ENCODE measurements around the gene CHN2. TPM values are rescaled to one million over a fixed set of nuclear protein-coding genes. Genes with fewer than 3 reads are reported as not detected.

CHN2 gene
- total and polyA plus RNA-seq, 2 donors (not counting 1 experiment from before 2014, with no cell fraction given), result 0.86 to 1.4 TPM

- ATAC-seq (ENCODE audit: low read depth) (no peak), DNase-seq (no peak)
- Histone ChIP-seq H3K4me1 (ENCODE audit: control insufficient read depth in 2 of 2, insufficient read depth in 2 of 2, low read length in 2 of 2) (no peaks in the 10 kb centered on the region), H3K27me3 (replicated peaks in 1 of 4; ENCODE audit: control extremely low read depth in 1 of 4, control insufficient read depth in 3 of 4, insufficient read depth in 4 of 4, low read length in 3 of 4) (no peaks in the 10 kb centered on the region), H3K9me3 (ENCODE audit: control extremely low read depth in 1 of 3, control insufficient read depth in 2 of 3, insufficient read depth in 1 of 3, low read length in 2 of 3) (no peaks in the 10 kb centered on the region), H4K20me1 (ENCODE audit: control insufficient read depth, insufficient read depth, low read length, poor library complexity, severe bottlenecking) (no peaks in the 10 kb centered on the region), H3K4me3 (ENCODE audit: control extremely low read depth in 1 of 5, extremely low read depth in 1 of 5, insufficient read depth in 1 of 5, low read depth in 2 of 5, low read length in 4 of 5) (no peak overlapping the region), H3K27ac (ENCODE audit: low read length in 2 of 2) (no peak overlapping the region), H3K79me2 (ENCODE audit: control insufficient read depth, insufficient read depth, low read length) (no peaks in the 10 kb centered on the region), H3K4me2 (replicated peaks; ENCODE audit: low read depth, low read length, poor library complexity, severe bottlenecking) (no peak overlapping the region), H3K9ac (ENCODE audit: low read length) (no peak overlapping the region), H3K36me3 (replicated peaks in 1 of 2; ENCODE audit: control extremely low read depth in 1 of 2, control insufficient read depth in 1 of 2, extremely low read depth in 1 of 2, insufficient read depth in 2 of 2, low read length in 1 of 2) (no peaks in the 10 kb centered on the region), H2AFZ (ENCODE audit: insufficient read depth, low read depth, low read length, poor library complexity, severe bottlenecking) (no peak overlapping the region)
- WGBS (ENCODE audit: insufficient coverage), result 63% methylated on average over 1 of the region's 1 CpG
- ChIA-PET POLR2A (no interaction called here), CTCF (no interaction called here)
- H3K27me3 Mint-ChIP-seq, result peaks cover 3% of the 10 kb centered on the region
- no peak overlapping the region for H3K4me3 Mint-ChIP-seq
- no peaks in the 10 kb centered on the region for H3K4me1 Mint-ChIP-seq
- no peak overlapping the region for H3K27ac Mint-ChIP-seq
- intact Hi-C loops (cut with micrococcal nuclease), result no loop called here
- TF ChIP-seq CTCF (IDR thresholded peaks at IDR 0.05) (no peak), EZH2 (IDR thresholded peaks at IDR 0.05; ENCODE audit: borderline replicate concordance, insufficient read depth, low read depth, low read length, poor library complexity, severe bottlenecking) (no peak)
- H3K9me3 Mint-ChIP-seq (ENCODE audit: insufficient read depth), result no peaks in the 10 kb centered on the region
Observed at GRCh38 chr7:29216128-29216527, 21.6 kb downstream of the CHN2 start.

- H3K9ac ChIP-seq (ENCODE audit: low read length), result no peak overlapping the region
- ChIA-PET POLR2A (no interaction called here), CTCF (no interaction called here)
- intact Hi-C loops (cut with micrococcal nuclease), result no loop called here
- H3K4me3 ChIP-seq (ENCODE audit: control extremely low read depth in 1 of 5, extremely low read depth in 1 of 5, insufficient read depth in 1 of 5, low read depth in 2 of 5, low read length in 4 of 5), result no peak overlapping the region
- no peak overlapping the region for H2AFZ ChIP-seq (ENCODE audit: insufficient read depth, low read depth, low read length, poor library complexity, severe bottlenecking)
- Mint-ChIP-seq H3K9me3 (ENCODE audit: insufficient read depth) (no peaks in the 10 kb centered on the region), H3K27ac (no peak overlapping the region), H3K27me3 (peaks cover 3% of the 10 kb centered on the region), H3K4me3 (no peak overlapping the region), H3K4me1 (no peaks in the 10 kb centered on the region)
- no peaks in the 10 kb centered on the region for H3K36me3 ChIP-seq (replicated peaks in 1 of 2; ENCODE audit: control extremely low read depth in 1 of 2, control insufficient read depth in 1 of 2, extremely low read depth in 1 of 2, insufficient read depth in 2 of 2, low read length in 1 of 2)
- no peaks in the 10 kb centered on the region for H3K79me2 ChIP-seq (ENCODE audit: control insufficient read depth, insufficient read depth, low read length)
- TF ChIP-seq EZH2 (IDR thresholded peaks at IDR 0.05; ENCODE audit: borderline replicate concordance, insufficient read depth, low read depth, low read length, poor library complexity, severe bottlenecking) (no peak), CTCF (IDR thresholded peaks at IDR 0.05) (no peak)
- WGBS (ENCODE audit: insufficient coverage), result no CpG with 5 or more reads among the region's 2 CpGs
- H3K27ac ChIP-seq (ENCODE audit: low read length in 2 of 2), result no peak overlapping the region
- no peaks in the 10 kb centered on the region for H3K27me3 ChIP-seq (replicated peaks in 1 of 4; ENCODE audit: control extremely low read depth in 1 of 4, control insufficient read depth in 3 of 4, insufficient read depth in 4 of 4, low read length in 3 of 4)
- no peaks in the 10 kb centered on the region for H3K9me3 ChIP-seq (ENCODE audit: control extremely low read depth in 1 of 3, control insufficient read depth in 2 of 3, insufficient read depth in 1 of 3, low read length in 2 of 3)
- H3K4me1 ChIP-seq (ENCODE audit: control insufficient read depth in 2 of 2, insufficient read depth in 2 of 2, low read length in 2 of 2), result no peaks in the 10 kb centered on the region
- no peaks in the 10 kb centered on the region for H4K20me1 ChIP-seq (ENCODE audit: control insufficient read depth, insufficient read depth, low read length, poor library complexity, severe bottlenecking)
- DNase-seq (no peak), ATAC-seq (ENCODE audit: low read depth) (no peak)
- no peak overlapping the region for H3K4me2 ChIP-seq (replicated peaks; ENCODE audit: low read depth, low read length, poor library complexity, severe bottlenecking)
Observed at GRCh38 chr7:29217113-29217512, 22.5 kb downstream of the CHN2 start.

Data from B cell (primary cell).